ENCODE data around the gene SPAG7.
A peak's percentile ranks its signal among the peaks of the same experiment; 100 is the strongest.

SPAG7 gene

DNA sequence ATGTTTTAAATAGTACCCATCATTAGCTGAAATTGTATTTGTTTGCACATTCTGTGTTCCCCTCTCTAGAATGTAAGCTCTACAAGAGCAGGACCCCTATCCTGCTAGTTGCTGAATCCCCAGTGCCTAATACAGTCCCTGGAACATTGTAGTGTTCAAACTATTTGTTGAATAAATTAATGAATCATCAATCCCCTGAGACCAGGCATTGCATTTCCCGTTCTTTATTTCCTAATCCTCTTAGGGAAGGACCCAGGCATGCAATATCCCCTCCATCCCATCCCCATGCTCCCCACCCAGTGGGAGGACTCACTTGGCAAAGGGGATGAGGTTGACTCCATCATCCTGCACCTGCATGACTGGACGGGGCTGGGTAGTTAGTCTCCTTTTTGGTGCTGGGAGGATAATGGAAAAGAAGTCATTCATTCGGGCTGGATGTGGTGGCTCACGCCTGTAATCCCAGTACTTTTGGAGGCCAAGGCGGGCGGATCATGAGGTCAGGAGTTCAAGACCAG is 26.5 kb upstream of the SPAG7 start:
- DNase-seq (ENCODE audit: extremely low spot score), result no peak
- TF ChIP-seq, protein P1, sequence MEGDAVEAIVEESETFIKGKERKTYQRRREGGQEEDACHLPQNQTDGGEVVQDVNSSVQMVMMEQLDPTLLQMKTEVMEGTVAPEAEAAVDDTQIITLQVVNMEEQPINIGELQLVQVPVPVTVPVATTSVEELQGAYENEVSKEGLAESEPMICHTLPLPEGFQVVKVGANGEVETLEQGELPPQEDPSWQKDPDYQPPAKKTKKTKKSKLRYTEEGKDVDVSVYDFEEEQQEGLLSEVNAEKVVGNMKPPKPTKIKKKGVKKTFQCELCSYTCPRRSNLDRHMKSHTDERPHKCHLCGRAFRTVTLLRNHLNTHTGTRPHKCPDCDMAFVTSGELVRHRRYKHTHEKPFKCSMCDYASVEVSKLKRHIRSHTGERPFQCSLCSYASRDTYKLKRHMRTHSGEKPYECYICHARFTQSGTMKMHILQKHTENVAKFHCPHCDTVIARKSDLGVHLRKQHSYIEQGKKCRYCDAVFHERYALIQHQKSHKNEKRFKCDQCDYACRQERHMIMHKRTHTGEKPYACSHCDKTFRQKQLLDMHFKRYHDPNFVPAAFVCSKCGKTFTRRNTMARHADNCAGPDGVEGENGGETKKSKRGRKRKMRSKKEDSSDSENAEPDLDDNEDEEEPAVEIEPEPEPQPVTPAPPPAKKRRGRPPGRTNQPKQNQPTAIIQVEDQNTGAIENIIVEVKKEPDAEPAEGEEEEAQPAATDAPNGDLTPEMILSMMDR (IDR thresholded peaks at IDR 0.05; ENCODE audit: control extremely low read depth, extremely low read depth, low read depth, missing control alignments), result no peak
- POLR2A ChIA-PET, result no interaction called here
- CTCF ChIA-PET, result interaction anchor here (1.4 kb wide), 1 partner anchor 23 kb away, joined by 3 read pairs; no protein-coding TSS in a partner anchor

DNA sequence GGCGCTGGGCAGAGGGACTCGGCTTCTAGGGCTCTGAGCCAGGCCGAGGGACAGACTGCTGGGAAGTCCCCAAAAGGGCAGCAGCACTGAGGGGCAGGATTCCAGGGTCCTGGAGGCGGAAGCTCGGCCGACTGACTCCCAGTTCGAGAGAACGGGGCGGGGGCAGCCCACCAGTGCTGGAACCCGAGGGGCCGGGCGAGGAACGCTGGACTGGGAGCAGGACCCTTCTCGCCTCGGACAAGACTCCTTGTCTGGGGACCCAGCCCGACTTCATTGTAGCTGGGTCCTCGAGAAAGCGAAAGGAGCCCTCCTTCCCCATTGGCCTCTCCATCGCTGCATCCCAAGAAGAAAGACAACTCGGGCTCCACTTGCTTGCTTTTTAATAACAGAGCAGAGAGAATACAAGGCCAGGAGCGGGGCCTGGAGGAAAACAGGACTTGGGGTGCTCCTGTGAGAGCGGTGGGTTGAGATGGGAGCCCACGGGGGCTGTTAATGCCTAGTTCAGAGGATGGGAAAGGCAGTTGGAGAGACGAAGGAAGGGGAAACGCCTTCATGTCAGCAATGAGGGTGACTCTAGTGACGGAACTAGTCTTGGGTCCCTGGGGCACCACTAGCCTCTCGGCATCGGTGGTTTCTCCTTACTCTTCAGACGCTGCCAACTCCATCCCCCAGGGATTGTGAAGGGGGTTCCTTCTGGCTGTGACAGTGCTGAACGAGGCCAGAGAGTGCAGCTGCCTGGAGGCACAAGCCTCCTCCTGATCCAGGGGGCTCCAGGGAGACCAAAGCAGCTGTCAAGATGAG is 20.4 kb upstream of the SPAG7 start:
- ChIA-PET POLR2A (interaction anchor here (0.6 to 0.9 kb wide), 2 partner anchors 10 to 12 kb away, joined by 3 read pairs; partner anchors contain the start of genes INCA1 and KIF1C), CTCF (interaction anchor here (0.6 to 4.6 kb wide), 16 partner anchors 8 to 79 kb away, joined by 3 to 22 read pairs (median 6); partner anchors contain the start of genes ENO3, INCA1, KIF1C and SPAG7)
- TF ChIP-seq, protein P1 (IDR thresholded peaks at IDR 0.05; ENCODE audit: control extremely low read depth, extremely low read depth, low read depth, missing control alignments), result no peak
- no peak for DNase-seq (ENCODE audit: extremely low spot score)

DNA sequence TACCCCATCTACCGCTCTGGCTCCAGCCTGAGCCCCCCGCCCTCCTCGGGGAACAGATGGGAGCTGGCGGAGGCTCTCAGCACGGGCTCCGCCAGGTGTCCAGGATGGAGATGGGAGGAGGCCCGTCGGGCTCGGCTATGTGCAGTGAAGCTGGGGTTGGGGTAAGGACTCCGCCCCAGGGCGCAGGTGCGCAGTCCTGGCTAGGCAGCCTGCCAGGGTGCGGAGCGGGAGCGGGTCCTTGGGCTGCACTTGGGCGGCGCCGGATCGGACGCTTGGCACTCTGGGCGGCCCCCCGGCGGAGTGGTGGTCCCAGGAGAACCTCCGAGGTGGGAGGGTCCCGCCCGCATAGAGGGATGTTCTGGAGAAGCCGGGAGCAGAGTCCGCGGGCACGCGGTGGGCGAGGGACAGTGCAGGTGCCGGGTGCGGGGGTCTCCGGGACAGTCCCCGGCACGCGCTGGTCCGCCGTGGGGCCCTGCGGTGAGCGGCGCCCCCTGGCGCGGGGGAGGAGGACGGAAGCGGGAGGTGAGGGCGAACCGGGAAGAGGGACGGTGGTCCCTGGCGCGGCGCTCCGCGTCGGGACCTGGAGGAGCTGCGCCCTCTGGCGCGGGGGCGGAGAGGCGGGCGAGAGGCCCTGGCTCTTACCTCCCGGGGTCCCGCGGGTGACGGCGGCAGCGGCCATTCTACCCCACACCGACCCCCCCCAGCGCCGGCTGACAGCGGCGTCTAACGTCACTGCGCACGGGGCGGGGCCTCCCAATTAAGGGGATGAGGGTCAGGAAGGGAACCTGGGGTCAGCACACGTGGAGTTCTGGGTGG is 19.5 kb upstream of the SPAG7 start, which contains the start of gene CAMTA2:
Gene CAMTA2 (minus strand): TSS at position 725 of the 816 bp plus-strand sequence. CDS start 1,453 bp downstream, outside the sequence.
- TF ChIP-seq, protein P1 (IDR thresholded peaks at IDR 0.05; ENCODE audit: control extremely low read depth, extremely low read depth, low read depth, missing control alignments), result peak; percentile 80
- peak; percentile 90 for DNase-seq (ENCODE audit: extremely low spot score)
- CTCF ChIA-PET, result interaction anchor here (0.6 to 3.0 kb wide), 17 partner anchors 10 to 78 kb away, joined by 3 to 17 read pairs (median 4); partner anchors contain the start of genes ENO3, INCA1, KIF1C and SPAG7

DNA sequence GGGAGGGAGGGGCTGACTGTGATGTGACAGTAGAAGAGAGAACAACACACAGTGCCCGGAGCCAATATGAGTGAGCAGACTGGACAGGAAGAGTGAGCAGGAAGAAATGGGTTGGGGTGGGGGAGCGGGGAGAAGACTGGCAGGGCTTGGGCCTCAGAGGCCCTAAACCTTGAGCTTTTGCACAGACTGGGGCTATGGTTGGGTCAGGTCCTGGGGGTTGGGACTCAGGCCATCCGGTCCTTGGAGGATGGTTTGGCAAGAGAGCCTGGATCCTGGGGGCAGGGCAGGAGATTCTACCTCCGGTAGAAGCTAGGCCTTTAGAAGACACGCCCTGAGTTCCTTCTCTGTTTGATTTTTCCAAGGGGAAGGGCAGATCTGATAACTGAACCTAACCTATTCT is 18.8 kb upstream of the SPAG7 start:
- ChIA-PET POLR2A (no interaction called here), CTCF (interaction anchor here (0.8 to 3.0 kb wide), 11 partner anchors 11 to 77 kb away, joined by 3 to 12 read pairs (median 4); partner anchors contain the start of genes ENO3, INCA1 and KIF1C)
- TF ChIP-seq, protein P1 (IDR thresholded peaks at IDR 0.05; ENCODE audit: control extremely low read depth, extremely low read depth, low read depth, missing control alignments), result no peak
- no peak for DNase-seq (ENCODE audit: extremely low spot score)

More for the DNA sequence above, 19.5 kb upstream of the SPAG7 start, which contains the start of gene CAMTA2:
- POLR2A ChIA-PET, result interaction anchor here (0.9 kb wide), 1 partner anchor 11 kb away, joined by 3 read pairs; the partner anchor contains the start of genes INCA1 and KIF1C

DNA sequence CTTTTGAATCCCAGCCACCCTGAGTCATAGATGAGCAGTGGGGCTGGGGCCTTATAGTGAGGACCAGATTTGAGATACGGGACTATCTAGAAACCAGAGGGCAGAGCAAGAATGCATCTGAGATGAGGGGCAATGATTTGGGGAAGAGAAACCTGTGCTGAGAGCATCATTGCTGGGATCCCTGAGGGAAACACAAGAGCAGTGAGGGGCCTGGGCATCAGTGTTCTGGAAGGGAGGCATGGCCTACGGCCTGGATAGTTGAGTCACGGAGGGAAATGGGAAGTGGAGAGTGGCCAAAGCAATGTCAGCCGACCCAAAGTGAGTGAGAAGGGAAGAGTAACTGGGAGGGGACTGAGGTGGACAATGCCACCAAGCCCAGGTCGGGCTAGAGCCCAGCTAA is 14.7 kb upstream of the SPAG7 start:
- ChIA-PET CTCF (interaction anchor here (1.7 kb wide), 1 partner anchor 12 kb away, joined by 6 read pairs; no protein-coding TSS in a partner anchor), POLR2A (no interaction called here)
- DNase-seq (ENCODE audit: extremely low spot score), result no peak
- TF ChIP-seq, protein P1 (IDR thresholded peaks at IDR 0.05; ENCODE audit: control extremely low read depth, extremely low read depth, low read depth, missing control alignments), result no peak

Measured in GM10248 (cell line).